ENCODE measurements around the gene PPP1R7. TPM values are rescaled to one million over a fixed set of nuclear protein-coding genes. Genes with fewer than 3 reads are reported as not detected.

PPP1R7 gene
- total and polyA plus RNA-seq, 2 experiments from 2014 or later: 53.1 to 107 TPM

- 98% methylated on average over 8 of the region's 8 CpGs for WGBS, 2 experiments (ENCODE audit: low coverage in 1 of 2, low lambda C conversion rate in 2 of 2, missing lambda C conversion rate in 2 of 2)
- H3K9me3 ChIP-seq (ENCODE audit: low read depth): no peaks in the 10 kb centered on the region
- H2AFZ ChIP-seq: no peak overlapping the region
- H3K27ac ChIP-seq: no peak overlapping the region
- no peaks in the 10 kb centered on the region for H3K9me2 ChIP-seq (ENCODE audit: insufficient read depth)
- no peak for DNase-seq
- no peak overlapping the region for H3K4me2 ChIP-seq (ENCODE audit: unreplicated experiment)
- H3F3A ChIP-seq (ENCODE audit: insufficient read depth): no peaks in the 10 kb centered on the region
- in situ Hi-C loops (cut with MboI): no loop called here
- no peaks in the 10 kb centered on the region for H4K20me1 ChIP-seq (ENCODE audit: insufficient read depth)
- no peak for TF ChIP-seq EZH2phosphoT487 (IDR thresholded peaks at IDR 0.05; ENCODE audit: insufficient read depth, low read depth)
- TF ChIP-seq EZH2 (IDR thresholded peaks at IDR 0.05; ENCODE audit: insufficient read depth, poor library complexity, severe bottlenecking): no peak
- H3K4me3 ChIP-seq: no peak overlapping the region
- H3K79me2 ChIP-seq (ENCODE audit: insufficient read depth): no peaks in the 10 kb centered on the region
- no peak overlapping the region for H3K9ac ChIP-seq
- no peaks in the 10 kb centered on the region for H3K27me3 ChIP-seq (replicated peaks; ENCODE audit: insufficient read depth)
- no peaks in the 10 kb centered on the region for H3K4me1 ChIP-seq (ENCODE audit: insufficient read depth)
- no peaks in the 10 kb centered on the region for H3K36me3 ChIP-seq (ENCODE audit: low read depth)
Observed at GRCh38 chr2:241136191-241136590, 14.1 kb upstream of the PPP1R7 start.

GRCh38 chr2:241136661-241137260, 13.5 kb upstream of the PPP1R7 start:
- no peaks in the 10 kb centered on the region for H3K9me2 ChIP-seq (ENCODE audit: insufficient read depth)
- no peaks in the 10 kb centered on the region for H3K27me3 ChIP-seq (replicated peaks; ENCODE audit: insufficient read depth)
- H4K20me1 ChIP-seq (ENCODE audit: insufficient read depth): no peaks in the 10 kb centered on the region
- in situ Hi-C loops (cut with MboI): no loop called here
- no peak overlapping the region for H3K4me3 ChIP-seq
- 91 to 92% methylated on average over 25 of the region's 25 CpGs for WGBS, 2 experiments (ENCODE audit: low coverage in 1 of 2, low lambda C conversion rate in 2 of 2, missing lambda C conversion rate in 2 of 2)
- no peaks in the 10 kb centered on the region for H3K4me1 ChIP-seq (ENCODE audit: insufficient read depth)
- H3K79me2 ChIP-seq (ENCODE audit: insufficient read depth): no peaks in the 10 kb centered on the region
- no peak for TF ChIP-seq EZH2 (IDR thresholded peaks at IDR 0.05; ENCODE audit: insufficient read depth, poor library complexity, severe bottlenecking)
- TF ChIP-seq EZH2phosphoT487 (IDR thresholded peaks at IDR 0.05; ENCODE audit: insufficient read depth, low read depth): no peak
- no peaks in the 10 kb centered on the region for H3K36me3 ChIP-seq (ENCODE audit: low read depth)
- no peak for DNase-seq
- no peak overlapping the region for H3K9ac ChIP-seq
- H3K4me2 ChIP-seq (ENCODE audit: unreplicated experiment): no peak overlapping the region
- H3K27ac ChIP-seq: no peak overlapping the region
- H2AFZ ChIP-seq: no peak overlapping the region
- no peaks in the 10 kb centered on the region for H3K9me3 ChIP-seq (ENCODE audit: low read depth)
- no peaks in the 10 kb centered on the region for H3F3A ChIP-seq (ENCODE audit: insufficient read depth)

- no peak overlapping the region for H2AFZ ChIP-seq
- H3F3A ChIP-seq (ENCODE audit: insufficient read depth): no peaks in the 10 kb centered on the region
- no peak overlapping the region for H3K4me2 ChIP-seq (ENCODE audit: unreplicated experiment)
- WGBS, 2 experiments (ENCODE audit: low coverage in 1 of 2, low lambda C conversion rate in 2 of 2, missing lambda C conversion rate in 2 of 2): 81 to 83% methylated on average over 23 to 24 of the region's 24 CpGs
- no peaks in the 10 kb centered on the region for H3K4me1 ChIP-seq (ENCODE audit: insufficient read depth)
- no peak overlapping the region for H3K4me3 ChIP-seq
- no peaks in the 10 kb centered on the region for H3K9me3 ChIP-seq (ENCODE audit: low read depth)
- TF ChIP-seq EZH2 (IDR thresholded peaks at IDR 0.05; ENCODE audit: insufficient read depth, poor library complexity, severe bottlenecking): no peak
- no peak for TF ChIP-seq EZH2phosphoT487 (IDR thresholded peaks at IDR 0.05; ENCODE audit: insufficient read depth, low read depth)
- no peak overlapping the region for H3K9ac ChIP-seq
- DNase-seq: no peak
- no peaks in the 10 kb centered on the region for H3K27me3 ChIP-seq (replicated peaks; ENCODE audit: insufficient read depth)
- no peaks in the 10 kb centered on the region for H3K79me2 ChIP-seq (ENCODE audit: insufficient read depth)
- no peaks in the 10 kb centered on the region for H3K9me2 ChIP-seq (ENCODE audit: insufficient read depth)
- no peak overlapping the region for H3K27ac ChIP-seq
- in situ Hi-C loops (cut with MboI): no loop called here
- H4K20me1 ChIP-seq (ENCODE audit: insufficient read depth): no peaks in the 10 kb centered on the region
- no peaks in the 10 kb centered on the region for H3K36me3 ChIP-seq (ENCODE audit: low read depth)
Observed at GRCh38 chr2:241137276-241138190, 12.7 kb upstream of the PPP1R7 start.

GRCh38 chr2:241138471-241138870, 11.8 kb upstream of the PPP1R7 start:
- no peak overlapping the region for H3K9ac ChIP-seq
- H2AFZ ChIP-seq: no peak overlapping the region
- H3K36me3 ChIP-seq (ENCODE audit: low read depth): no peaks in the 10 kb centered on the region
- no peaks in the 10 kb centered on the region for H3K27me3 ChIP-seq (replicated peaks; ENCODE audit: insufficient read depth)
- H3K9me2 ChIP-seq (ENCODE audit: insufficient read depth): no peaks in the 10 kb centered on the region
- TF ChIP-seq EZH2phosphoT487 (IDR thresholded peaks at IDR 0.05; ENCODE audit: insufficient read depth, low read depth) (no peak), EZH2 (IDR thresholded peaks at IDR 0.05; ENCODE audit: insufficient read depth, poor library complexity, severe bottlenecking) (no peak)
- DNase-seq: no peak
- H3K27ac ChIP-seq: no peak overlapping the region
- H3K9me3 ChIP-seq (ENCODE audit: low read depth): no peaks in the 10 kb centered on the region
- H3K4me2 ChIP-seq (ENCODE audit: unreplicated experiment): no peak overlapping the region
- H3K4me3 ChIP-seq: no peak overlapping the region
- in situ Hi-C loops (cut with MboI): no loop called here
- no peaks in the 10 kb centered on the region for H3K79me2 ChIP-seq (ENCODE audit: insufficient read depth)
- WGBS, 2 experiments (ENCODE audit: low coverage in 1 of 2, low lambda C conversion rate in 2 of 2, missing lambda C conversion rate in 2 of 2): 96 to 97% methylated on average over 16 of the region's 16 CpGs
- H3F3A ChIP-seq (ENCODE audit: insufficient read depth): no peaks in the 10 kb centered on the region
- no peaks in the 10 kb centered on the region for H3K4me1 ChIP-seq (ENCODE audit: insufficient read depth)
- H4K20me1 ChIP-seq (ENCODE audit: insufficient read depth): no peaks in the 10 kb centered on the region

Data from GM23248 (cell line).